Activated naive CD8-positive, alpha-beta T cell treated with anti-CD3 and anti-CD28 coated beads, Interleukin-2, amount 50 U/mL, for 24 hours (primary cell): ENCODE data around the gene AK6.
A peak's percentile ranks its signal among the peaks of the same experiment; 100 is the strongest.
"Not testable (repeated sequence)": the region's sequence is repeated elsewhere in the genome, so short reads cannot be mapped to it uniquely, and the experiment has no call there.

Experiments
- ATAC-seq: fragments of 150-1000 bp; cut with Tn5 transposase; one replicate; pipeline ENCODE4 v1.10.0; 2021
- DNase-seq: peaks from one replicate; pipeline ENCODE4 v3.0.0; 2021
- H3K27ac Mint-ChIP-seq: one replicate; pipeline ENCODE4 v1.8.0; 2021; ENCODE audit warnings: mild to moderate bottlenecking, mixed read lengths
- H3K27me3 Mint-ChIP-seq: one replicate; pipeline ENCODE4 v1.8.0; 2021; ENCODE audit warnings: mixed read lengths
- H3K36me3 Mint-ChIP-seq: one replicate; pipeline ENCODE4 v1.8.0; 2021; ENCODE audit warnings: low read depth, mixed read lengths
- H3K4me1 Mint-ChIP-seq: one replicate; pipeline ENCODE4 v1.8.0; 2021; ENCODE audit warnings: mixed read lengths
- H3K4me3 Mint-ChIP-seq: one replicate; pipeline ENCODE4 v1.8.0; 2021; ENCODE audit warnings: mild to moderate bottlenecking, moderate library complexity, mixed read lengths
- H3K9me3 Mint-ChIP-seq: one replicate; pipeline ENCODE4 v1.8.0; 2021; ENCODE audit warnings: mixed read lengths

AK6 gene

DNA sequence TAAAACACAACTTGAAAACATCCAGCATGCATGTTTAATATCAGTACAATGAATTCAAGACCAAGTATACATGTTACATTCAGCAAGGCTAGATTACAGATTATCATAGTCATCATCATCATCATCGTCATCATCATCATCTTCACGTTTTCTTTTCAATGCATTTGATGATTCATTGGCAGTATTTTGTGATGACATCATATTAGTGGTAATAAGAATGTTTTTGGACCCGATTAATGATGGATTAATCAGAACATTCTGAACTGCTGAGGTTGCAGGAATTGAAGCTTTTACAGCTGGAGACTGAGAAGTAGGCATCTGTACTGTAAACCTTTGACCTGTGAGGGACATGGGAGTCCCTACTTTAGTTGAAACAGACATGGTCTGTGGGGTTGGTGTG is 4.5 kb downstream of the AK6 start:
- Mint-ChIP-seq H3K4me1 (peaks cover 32% of the 10 kb centered on the region), H3K27ac (peak overlapping the region; percentile 38), H3K27me3 (no peaks in the 10 kb centered on the region), H3K9me3 (no peaks in the 10 kb centered on the region), H3K4me3 (no peak overlapping the region), H3K36me3 (peaks cover 55% of the 10 kb centered on the region)
- no peak for ATAC-seq
- DNase-seq, result no peak

DNA sequence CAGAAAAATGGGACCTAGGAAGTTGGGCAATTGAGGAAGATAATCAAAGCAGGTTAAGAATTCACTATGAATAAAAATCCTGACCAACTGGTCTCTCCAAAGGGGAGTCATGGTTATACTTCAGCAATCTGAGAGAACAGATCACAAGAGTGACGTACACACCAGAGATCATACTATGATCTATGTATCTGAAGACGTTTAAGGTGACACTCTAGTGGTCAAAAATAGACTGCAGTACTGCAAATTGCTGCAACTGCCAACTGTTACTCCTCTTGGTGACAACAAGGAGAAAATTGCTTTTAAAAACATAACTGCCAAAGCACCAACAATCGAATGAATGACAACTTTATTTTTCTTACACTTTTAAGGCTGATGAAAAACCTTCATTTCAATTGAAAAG is 4.9 kb downstream of the AK6 start:
- no peak for DNase-seq
- H3K36me3 Mint-ChIP-seq, result peaks cover 55% of the 10 kb centered on the region
- no peak overlapping the region for H3K27ac Mint-ChIP-seq
- no peak overlapping the region for H3K4me3 Mint-ChIP-seq
- peaks cover 31% of the 10 kb centered on the region for H3K4me1 Mint-ChIP-seq
- no peaks in the 10 kb centered on the region for H3K9me3 Mint-ChIP-seq
- H3K27me3 Mint-ChIP-seq, result no peaks in the 10 kb centered on the region
- no peak for ATAC-seq

DNA sequence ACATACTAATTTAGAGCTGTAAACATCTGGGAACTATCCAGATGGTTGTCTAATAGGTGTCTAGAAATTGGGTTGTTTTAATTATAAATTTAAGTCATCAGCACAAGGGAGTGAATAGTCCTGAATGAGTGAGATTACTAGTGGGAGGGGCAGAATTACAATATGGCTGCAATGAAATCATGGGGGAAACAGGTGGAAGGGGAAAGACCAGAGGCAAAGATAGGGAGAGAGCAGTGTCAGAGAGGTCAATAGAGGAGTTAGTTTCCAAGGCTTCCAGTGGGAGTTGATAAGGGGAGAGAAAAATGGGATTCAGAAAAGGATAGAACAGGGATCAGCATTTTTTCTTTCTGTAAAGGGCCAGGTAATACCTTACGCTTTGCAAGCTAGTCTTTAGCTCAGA is 8.9 kb downstream of the AK6 start:
- H3K27me3 Mint-ChIP-seq, result no peaks in the 10 kb centered on the region
- no peak for DNase-seq
- no peak for ATAC-seq
- H3K9me3 Mint-ChIP-seq, result no peaks in the 10 kb centered on the region
- H3K4me1 Mint-ChIP-seq, result peaks cover 18% of the 10 kb centered on the region
- H3K27ac Mint-ChIP-seq, result no peak overlapping the region
- no peak overlapping the region for H3K4me3 Mint-ChIP-seq
- H3K36me3 Mint-ChIP-seq, result peaks cover 41% of the 10 kb centered on the region

DNA sequence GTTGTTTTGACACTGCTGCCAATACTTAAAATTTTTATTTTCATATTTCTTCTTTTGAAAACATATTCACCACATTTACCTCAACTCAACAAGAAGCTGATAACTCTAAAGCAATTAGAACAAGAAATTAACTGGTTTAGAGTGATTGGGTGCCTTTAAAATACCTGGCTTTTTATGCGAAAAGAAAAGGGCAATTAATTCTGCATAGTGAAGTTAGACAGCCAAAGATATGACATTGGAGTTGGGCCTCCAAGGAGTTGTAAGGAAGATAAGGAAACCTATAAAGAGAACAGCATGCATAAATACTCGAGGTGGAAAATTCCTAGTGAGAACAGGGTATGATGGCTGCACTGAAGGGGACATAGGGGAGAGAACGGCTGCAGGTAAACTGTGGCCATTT is 9.6 kb downstream of the AK6 start:
- H3K4me1 Mint-ChIP-seq, result peaks cover 10% of the 10 kb centered on the region
- DNase-seq (no peak), ATAC-seq (no peak)
- no peak overlapping the region for H3K4me3 Mint-ChIP-seq
- peaks cover 34% of the 10 kb centered on the region for H3K36me3 Mint-ChIP-seq
- no peak overlapping the region for H3K27ac Mint-ChIP-seq
- no peaks in the 10 kb centered on the region for H3K27me3 Mint-ChIP-seq
- no peaks in the 10 kb centered on the region for H3K9me3 Mint-ChIP-seq

DNA sequence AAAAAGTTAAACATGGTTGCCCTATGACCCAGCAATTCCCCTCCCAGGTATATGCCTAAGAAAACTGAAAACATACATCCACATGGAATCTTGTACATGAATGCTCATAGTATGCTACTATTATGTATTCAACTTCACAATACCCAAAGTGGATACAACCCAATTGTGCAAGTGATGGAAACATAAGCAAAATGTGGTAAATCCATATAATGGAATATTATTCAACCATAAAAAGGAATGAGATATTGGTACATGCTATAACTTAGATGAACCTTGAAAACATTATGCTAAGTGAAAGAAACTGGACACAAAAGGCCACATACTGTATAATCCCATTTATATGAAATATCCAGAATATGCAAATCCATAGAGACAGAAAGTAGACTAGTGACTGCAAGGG is 18.7 kb downstream of the AK6 start:
- DNase-seq, result no peak
- no peaks in the 10 kb centered on the region for H3K4me1 Mint-ChIP-seq
- no peaks in the 10 kb centered on the region for H3K27me3 Mint-ChIP-seq
- H3K36me3 Mint-ChIP-seq, result peaks cover 25% of the 10 kb centered on the region
- H3K4me3 Mint-ChIP-seq, result no peak overlapping the region
- no peak for ATAC-seq
- H3K27ac Mint-ChIP-seq, result no peak overlapping the region
- H3K9me3 Mint-ChIP-seq, result no peaks in the 10 kb centered on the region

DNA sequence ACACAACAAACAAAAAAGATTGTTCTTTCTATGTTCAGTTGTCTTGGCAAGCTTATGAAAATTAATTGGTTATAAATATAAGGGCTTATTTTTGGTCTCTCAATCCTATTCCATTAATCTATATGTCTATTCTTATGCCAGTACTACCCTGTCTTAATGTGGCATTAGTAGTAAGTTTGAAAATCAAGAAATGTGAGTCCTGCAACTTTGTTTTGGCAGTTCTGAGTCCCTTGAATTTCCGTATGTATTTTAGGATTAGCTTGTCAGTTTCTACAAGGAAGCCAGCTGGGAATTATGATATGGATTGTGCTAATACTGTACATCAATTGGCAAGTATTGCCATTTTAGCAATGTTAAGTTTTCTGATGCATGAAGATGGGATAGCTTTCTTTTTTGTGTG is 26.2 kb downstream of the AK6 start:
- no peak overlapping the region for H3K4me3 Mint-ChIP-seq
- DNase-seq (no peak), ATAC-seq (no peak)
- no peak overlapping the region for H3K27ac Mint-ChIP-seq
- H3K9me3 Mint-ChIP-seq, result no peaks in the 10 kb centered on the region
- H3K36me3 Mint-ChIP-seq, result no peaks in the 10 kb centered on the region
- no peaks in the 10 kb centered on the region for H3K27me3 Mint-ChIP-seq
- H3K4me1 Mint-ChIP-seq, result no peaks in the 10 kb centered on the region

DNA sequence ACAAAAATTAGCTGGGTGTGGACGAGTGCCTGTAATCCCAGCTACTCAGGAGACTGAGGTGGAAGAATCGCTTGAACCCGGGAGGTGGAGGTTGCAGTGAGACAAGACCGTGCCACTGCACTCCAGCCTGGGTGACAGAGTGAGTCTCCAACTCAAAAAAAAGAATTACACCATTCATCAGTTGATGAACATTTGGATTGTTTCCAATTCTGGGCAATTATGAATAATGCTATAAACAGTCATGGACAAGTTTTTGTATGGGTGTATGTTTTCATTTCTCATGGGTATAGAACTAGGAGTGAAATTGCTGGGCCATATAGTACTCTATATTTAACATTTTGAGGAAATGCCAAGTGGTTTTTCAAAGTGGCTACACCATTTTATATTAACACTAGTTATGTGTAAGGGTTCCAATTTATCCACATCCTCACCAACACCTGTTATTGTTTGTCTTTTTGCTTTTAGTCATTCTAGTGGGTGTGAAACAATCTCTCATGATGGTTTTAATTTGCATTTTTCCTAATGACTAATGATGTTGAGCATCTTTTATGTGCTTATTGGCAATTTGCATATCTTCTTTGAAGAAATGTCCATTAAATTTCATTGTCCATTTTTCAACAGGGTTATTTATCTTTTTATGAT is 27.7 kb downstream of the AK6 start:
- Mint-ChIP-seq H3K4me1 (no peaks in the 10 kb centered on the region), H3K9me3 (no peaks in the 10 kb centered on the region), H3K27me3 (no peaks in the 10 kb centered on the region), H3K36me3 (no peaks in the 10 kb centered on the region), H3K4me3 (no peak overlapping the region), H3K27ac (no peak overlapping the region)
- DNase-seq (no peak), ATAC-seq (no peak)

DNA sequence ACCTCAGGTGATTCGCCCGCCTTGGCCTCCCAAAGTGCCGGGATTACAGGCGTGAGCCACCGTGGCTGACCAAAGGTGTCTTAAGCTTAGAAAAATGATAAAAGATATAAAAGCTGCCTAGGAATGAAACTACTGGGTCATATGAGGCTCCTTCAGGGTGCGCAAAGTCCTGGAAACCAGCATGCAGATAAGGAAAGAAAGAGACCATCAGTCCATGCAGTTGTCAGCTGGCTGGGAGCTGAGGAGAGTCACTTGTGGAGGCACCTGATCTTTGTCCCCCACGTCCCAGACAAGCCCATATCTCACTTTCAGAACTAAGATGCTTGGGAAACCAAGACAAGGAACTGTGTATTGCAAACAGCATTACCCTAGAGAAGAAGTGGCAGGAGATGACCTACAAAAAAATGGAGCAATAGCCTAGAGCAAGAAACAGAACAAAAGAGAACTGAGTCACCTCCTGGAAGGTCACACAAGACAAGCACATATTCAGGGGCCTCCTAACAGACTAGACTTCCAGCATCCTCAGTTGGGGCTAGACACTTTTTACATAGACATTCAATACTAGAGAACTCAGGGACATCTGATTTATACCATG is 33.9 kb downstream of the AK6 start:
- no peak overlapping the region for H3K4me3 Mint-ChIP-seq
- H3K4me1 Mint-ChIP-seq, result peaks cover 21% of the 10 kb centered on the region
- peaks cover 3% of the 10 kb centered on the region for H3K9me3 Mint-ChIP-seq
- ATAC-seq (no peak), DNase-seq (no peak)
- no peak overlapping the region for H3K27ac Mint-ChIP-seq
- peaks cover 2% of the 10 kb centered on the region for H3K36me3 Mint-ChIP-seq
- no peaks in the 10 kb centered on the region for H3K27me3 Mint-ChIP-seq

DNA sequence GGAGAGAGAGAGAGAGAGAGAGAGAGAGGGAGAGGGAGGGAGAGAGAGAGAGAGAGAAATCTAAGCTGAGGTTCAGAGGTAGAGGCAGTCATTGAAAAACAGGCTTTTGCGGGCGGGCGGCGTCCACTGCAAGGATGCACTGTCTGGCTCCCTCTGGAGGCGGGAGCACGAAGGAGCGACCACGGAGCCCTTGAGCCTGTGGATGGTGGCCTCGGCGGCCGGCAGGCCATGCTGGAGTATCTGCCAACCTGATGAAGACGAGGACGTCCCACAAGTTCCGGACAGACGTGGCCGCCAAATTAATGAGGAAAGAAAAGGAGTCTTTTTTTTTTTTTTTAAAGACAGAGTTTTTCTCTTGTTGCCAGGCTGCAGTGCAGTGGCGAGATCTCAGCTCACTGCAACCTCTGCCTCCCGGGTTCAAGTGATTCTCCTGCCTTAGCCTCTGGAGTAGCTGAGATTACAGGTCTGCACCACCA is 34.5 kb downstream of the AK6 start:
- Mint-ChIP-seq H3K36me3 (peaks cover 2% of the 10 kb centered on the region), H3K27ac (no peak overlapping the region), H3K27me3 (no peaks in the 10 kb centered on the region), H3K4me3 (no peak overlapping the region), H3K9me3 (peaks cover 3% of the 10 kb centered on the region), H3K4me1 (peaks cover 21% of the 10 kb centered on the region)
- DNase-seq (peak; percentile 82), ATAC-seq (peak; percentile 79)

DNA sequence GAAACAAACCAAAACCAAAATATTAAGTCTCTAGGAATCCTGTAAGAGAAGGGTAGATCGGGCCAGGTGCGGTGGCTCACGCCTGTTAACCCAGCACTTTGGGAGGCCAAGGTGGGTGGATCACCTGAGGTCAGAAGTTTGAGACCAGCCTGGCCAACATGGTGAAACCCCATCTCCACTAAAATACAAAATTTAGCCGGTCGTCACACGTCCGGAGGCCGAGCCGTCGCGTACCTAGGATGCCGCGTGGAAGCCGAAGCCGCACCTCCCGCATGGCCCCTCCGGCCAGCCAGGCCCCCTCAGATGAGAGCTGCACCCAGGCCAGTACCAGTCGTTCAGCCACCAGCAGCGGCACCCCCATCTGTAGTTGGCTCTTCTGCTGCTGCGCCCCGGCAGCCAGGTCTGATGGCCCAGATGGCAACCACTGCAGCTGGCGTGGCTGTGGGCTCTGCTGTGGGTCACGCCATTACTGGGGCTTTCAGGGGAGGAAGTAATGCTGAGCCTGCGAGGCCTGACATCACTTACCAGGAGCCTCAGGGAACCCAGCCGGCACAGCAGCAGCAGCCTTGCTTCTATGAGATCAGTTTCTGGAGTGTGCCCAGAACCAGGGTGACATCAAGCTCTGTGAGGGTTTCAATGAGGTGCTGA is 35.5 kb downstream of the AK6 start:
- H3K4me1 Mint-ChIP-seq, result peaks cover 21% of the 10 kb centered on the region
- H3K4me3 Mint-ChIP-seq, H3K9me3 Mint-ChIP-seq, H3K27ac Mint-ChIP-seq, H3K36me3 Mint-ChIP-seq, H3K27me3 Mint-ChIP-seq, DNase-seq, ATAC-seq: not testable (repeated sequence)

DNA sequence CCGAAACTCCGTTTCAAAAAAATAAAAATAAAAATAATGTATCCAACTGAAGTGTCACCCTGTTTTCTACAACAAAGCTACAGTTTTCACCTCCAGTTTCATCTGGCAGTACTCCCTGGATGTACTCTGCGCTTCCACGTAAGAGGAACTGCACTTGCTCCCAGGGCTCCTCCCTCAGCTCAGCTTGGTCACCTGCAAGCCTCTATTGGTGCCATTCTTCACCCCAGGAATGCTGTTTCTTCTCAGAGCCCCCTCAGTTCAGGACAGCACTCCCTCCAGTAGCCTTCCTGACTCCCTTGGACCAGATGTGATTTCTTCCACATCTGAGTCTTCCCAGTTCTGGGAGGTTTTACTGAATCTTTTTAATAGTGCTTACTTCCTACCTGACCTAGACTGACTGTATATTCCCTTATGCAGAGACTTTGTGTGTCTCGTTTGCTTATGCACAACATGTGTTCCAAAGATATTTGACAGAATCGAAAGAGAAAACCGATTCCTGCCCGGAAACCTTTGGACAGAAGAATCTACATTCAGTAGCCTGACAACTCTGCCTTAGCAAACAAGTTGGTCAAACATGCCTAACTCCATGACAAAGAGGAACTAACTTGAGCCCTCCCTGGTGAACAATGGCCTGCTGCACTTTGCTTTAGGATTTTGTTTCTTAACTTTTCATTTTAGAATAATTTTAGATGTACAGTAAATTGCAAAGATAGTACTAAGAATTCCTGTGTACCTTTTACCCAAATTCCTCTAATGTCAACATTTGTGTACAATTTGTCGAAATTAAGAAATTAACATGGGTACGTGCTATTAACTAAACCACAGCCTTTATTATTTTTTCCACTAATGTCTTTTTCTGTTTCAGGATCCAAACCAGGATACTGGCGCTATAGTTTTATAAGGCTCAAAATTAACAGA is 37.5 kb downstream of the AK6 start:
- no peak for DNase-seq
- H3K4me3 Mint-ChIP-seq, result peak overlapping the region; percentile 85

DNA sequence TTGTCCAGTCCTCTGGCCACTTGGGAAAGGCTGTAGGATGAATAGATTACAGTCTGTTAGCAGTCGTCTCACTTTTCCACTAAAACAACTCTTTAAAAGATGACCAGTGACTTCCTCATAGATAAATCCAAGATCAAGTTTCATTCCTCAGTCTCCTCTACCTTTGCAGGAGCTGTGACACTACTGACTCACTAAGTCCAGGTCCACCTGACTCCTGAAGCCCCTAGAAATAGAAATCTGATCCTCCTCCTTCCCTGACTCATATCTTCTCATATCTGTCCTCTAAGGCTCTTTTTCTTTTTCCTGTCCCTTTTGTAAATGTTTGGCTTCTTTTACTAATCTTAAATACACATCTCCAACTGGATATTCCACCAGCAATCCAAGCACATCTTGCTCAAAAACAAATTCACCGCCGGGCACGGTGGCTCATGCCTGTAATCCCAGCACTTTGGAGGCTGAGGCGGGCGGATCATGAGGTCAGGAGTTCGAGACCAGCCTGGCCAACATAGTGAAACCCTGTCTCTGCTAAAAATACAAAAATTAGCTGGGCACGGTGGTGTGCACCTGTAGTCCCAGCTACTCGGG is 39.3 kb downstream of the AK6 start:
- DNase-seq (no peak), ATAC-seq (no peak)
- no peak overlapping the region for H3K4me3 Mint-ChIP-seq
- H3K9me3 Mint-ChIP-seq, result peaks cover 3% of the 10 kb centered on the region
- peaks cover 2% of the 10 kb centered on the region for H3K36me3 Mint-ChIP-seq
- peaks cover 19% of the 10 kb centered on the region for H3K4me1 Mint-ChIP-seq
- H3K27me3 Mint-ChIP-seq, result no peaks in the 10 kb centered on the region
- no peak overlapping the region for H3K27ac Mint-ChIP-seq

More for the DNA sequence above, 37.5 kb downstream of the AK6 start:
- ATAC-seq, result no peak
- H3K27ac Mint-ChIP-seq, result peak overlapping the region; percentile 95
- peaks cover 2% of the 10 kb centered on the region for H3K36me3 Mint-ChIP-seq
- H3K27me3 Mint-ChIP-seq, result no peaks in the 10 kb centered on the region
- H3K9me3 Mint-ChIP-seq, result peaks cover 3% of the 10 kb centered on the region
- H3K4me1 Mint-ChIP-seq, result peaks cover 21% of the 10 kb centered on the region

DNA sequence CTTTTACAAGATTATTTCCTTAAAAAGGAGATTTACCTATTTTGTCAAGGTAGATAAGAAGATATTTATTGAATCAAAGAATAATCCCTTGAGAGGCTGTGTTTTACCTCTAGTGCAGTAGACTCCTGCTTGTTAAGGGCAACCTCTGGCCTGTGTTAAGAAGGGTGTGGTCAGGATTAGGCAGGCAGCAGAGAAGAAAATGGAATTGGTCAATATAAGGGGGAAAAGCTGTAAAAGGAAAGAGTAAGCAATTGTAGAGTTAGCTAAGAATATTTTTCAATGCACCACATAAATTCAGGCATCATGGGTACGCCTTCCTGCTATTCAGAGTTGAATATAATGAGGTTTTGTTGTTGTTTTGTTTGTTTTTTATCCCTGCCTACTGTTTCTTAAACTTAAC is 43.0 kb downstream of the AK6 start:
- peaks cover 2% of the 10 kb centered on the region for H3K36me3 Mint-ChIP-seq
- no peaks in the 10 kb centered on the region for H3K27me3 Mint-ChIP-seq
- H3K9me3 Mint-ChIP-seq, result no peaks in the 10 kb centered on the region
- H3K27ac Mint-ChIP-seq, result no peak overlapping the region
- ATAC-seq (no peak), DNase-seq (no peak)
- H3K4me1 Mint-ChIP-seq, result no peaks in the 10 kb centered on the region
- no peak overlapping the region for H3K4me3 Mint-ChIP-seq

DNA sequence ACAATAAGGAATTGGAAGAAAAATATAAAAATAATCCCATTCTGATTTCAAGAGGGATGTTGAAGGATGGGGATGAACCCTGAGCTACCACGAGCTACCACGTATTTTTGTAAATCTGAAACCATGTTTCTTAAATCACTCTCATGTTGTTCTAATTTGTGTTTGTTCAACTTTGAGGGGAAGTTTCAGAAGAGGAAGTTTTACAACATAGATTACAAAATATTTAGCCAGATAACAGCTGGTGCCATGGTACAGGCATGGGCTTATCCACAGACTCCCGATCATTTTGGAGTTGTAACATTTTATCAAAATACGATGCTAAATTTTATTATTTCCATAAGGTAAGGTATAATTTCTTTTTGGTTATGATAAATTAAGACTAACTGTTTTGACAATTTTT is 51.9 kb downstream of the AK6 start:
- ATAC-seq (no peak), DNase-seq (no peak)
- H3K27me3 Mint-ChIP-seq, result no peaks in the 10 kb centered on the region
- H3K4me3 Mint-ChIP-seq, result no peak overlapping the region
- H3K9me3 Mint-ChIP-seq, result no peaks in the 10 kb centered on the region
- no peaks in the 10 kb centered on the region for H3K4me1 Mint-ChIP-seq
- H3K27ac Mint-ChIP-seq, result no peak overlapping the region
- peaks cover 25% of the 10 kb centered on the region for H3K36me3 Mint-ChIP-seq
